D721Med (cell line): Measurements from ENCODE around the gene NCEH1.

ENCODE experiments used
- DNase-seq: peaks from one replicate; pipeline ENCODE4 v3.0.0; 2011; ENCODE audit warnings: low spot score; ENCODE audit not compliant: insufficient read length
- FAIRE-seq: peaks from 2 replicates; lab custom pipeline; 2011; peaks lifted over from hg19 to GRCh38; lab: Jason Lieb, UNC
- TF ChIP-seq, protein P1 (sequence below): IDR thresholded peaks from 2 replicates; pipeline ENCODE4 v1.5.1; 2012; ENCODE audit warnings: mild to moderate bottlenecking, control low read depth; ENCODE audit not compliant: insufficient read depth; ENCODE audit errors: missing control alignments

Gene NCEH1

DNA sequence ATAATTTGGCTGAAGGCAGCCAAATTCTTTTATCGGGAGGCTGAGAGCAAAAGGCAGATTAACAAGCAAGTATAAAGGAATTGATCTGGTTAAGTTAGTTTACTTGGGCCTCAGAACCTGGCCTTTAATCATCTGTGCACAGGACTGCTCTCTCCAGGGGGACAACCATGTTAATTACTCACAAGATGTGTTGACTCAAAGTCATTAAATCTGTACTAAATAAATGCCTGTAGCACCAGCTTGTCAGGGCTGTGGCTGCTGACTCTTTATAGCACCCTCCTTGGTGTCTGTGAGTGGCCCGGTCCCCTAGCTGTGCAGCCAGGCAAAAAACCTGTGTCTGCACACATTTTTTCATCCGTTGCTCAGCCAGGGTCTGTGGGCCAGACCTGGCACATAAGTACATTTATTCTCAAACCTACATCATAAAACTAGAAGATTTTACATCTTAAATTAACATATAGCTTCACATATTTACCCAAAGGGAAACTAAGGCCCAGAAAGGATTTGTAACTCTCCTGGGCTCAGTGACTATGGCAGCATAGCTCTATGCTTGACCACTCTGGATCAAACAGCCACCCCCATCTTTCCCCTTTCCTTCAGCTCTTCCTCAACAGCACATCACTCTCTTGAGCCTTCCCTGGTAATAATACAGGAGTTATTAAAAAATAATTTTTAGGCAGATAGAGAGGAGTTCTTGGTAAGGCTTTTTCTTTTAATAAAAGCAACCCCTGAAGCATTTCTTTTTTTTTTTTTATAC lies 51.4 kb downstream of the NCEH1 start:
- TF ChIP-seq, protein P1, sequence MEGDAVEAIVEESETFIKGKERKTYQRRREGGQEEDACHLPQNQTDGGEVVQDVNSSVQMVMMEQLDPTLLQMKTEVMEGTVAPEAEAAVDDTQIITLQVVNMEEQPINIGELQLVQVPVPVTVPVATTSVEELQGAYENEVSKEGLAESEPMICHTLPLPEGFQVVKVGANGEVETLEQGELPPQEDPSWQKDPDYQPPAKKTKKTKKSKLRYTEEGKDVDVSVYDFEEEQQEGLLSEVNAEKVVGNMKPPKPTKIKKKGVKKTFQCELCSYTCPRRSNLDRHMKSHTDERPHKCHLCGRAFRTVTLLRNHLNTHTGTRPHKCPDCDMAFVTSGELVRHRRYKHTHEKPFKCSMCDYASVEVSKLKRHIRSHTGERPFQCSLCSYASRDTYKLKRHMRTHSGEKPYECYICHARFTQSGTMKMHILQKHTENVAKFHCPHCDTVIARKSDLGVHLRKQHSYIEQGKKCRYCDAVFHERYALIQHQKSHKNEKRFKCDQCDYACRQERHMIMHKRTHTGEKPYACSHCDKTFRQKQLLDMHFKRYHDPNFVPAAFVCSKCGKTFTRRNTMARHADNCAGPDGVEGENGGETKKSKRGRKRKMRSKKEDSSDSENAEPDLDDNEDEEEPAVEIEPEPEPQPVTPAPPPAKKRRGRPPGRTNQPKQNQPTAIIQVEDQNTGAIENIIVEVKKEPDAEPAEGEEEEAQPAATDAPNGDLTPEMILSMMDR: no peak
- FAIRE-seq: no peak
- no peak for DNase-seq

DNA sequence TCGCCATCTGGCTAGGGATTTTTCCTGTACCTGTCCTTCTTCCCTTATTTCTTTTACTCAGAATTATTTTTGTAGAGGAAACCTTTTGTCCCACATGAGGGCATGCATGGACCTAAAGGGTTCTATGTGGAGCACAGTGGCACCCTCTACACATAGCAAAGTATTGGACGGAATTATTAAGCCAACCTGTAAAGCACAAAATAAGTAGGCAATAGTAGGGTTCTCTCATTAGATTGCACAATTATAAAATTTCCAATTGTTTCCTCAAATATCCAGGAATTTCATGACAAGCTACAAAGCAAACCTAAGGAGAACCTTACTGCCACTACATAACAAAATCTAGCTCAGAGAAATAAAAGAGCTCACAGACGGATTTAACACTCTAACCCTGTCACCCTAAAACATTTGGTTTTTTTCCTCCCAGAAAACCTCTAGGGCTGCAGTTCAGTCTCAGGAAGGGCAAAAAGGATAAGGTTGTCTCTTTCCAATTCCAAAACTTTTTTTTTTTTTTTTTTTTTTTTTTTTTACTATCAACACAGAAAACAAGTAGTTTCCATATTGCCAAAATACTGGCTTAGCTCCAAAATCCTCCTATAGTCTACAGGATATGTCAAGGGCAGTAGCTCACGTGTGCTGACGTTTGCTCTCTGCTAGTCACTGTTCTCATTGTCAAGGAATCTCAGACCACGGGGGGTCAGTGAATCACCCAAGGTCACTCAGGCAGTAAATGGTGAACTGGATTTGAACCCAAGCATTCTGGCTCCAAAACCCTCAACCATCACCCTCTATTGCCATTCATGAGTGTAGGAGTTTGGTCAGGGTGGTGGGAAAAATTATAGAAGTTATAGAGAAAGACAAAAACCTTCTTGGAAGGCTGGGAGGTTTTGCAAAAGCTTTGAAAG lies 52.3 kb downstream of the NCEH1 start:
- DNase-seq (no peak), FAIRE-seq (no peak)
- TF ChIP-seq, protein P1: no peak

DNA sequence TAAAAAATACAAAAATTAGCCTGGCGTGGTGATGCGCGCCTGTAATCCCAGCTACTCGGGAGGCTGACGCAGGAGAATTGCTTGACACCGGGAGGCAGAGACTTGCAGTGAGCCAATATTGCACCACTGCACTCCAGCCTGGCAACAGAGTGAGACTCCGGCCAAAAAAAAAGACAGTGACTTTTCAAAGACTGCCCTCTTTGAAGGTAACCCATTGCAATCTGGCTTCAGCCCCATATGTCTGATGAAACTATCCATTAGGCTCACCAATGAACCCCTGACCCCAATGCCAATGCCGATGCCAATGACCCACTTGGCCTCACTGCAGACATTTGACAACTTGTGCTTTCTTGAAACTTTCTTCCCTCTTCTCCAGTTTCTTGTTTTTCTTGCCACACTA lies 54.3 kb downstream of the NCEH1 start:
- no peak for FAIRE-seq

DNA sequence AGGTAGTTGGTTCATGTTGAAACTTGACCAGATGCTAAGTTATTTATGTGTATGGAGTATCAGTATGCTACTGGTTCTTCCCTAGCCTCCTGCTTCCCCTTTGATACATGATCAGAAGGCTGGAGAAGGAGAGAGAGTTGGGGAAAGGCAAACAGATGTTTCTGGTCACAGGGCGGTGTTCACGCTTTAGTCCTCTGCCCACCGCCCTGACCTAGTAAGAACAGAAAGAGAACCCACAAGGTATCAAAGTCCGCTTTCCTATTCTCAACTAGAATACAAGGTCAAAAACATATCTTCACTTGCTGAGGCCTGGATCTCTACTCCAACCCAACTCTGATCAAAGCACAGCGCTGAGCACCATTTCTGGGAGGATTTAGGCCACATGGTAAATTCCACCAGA lies 55.5 kb downstream of the NCEH1 start:
- DNase-seq (no peak), FAIRE-seq (no peak)
- TF ChIP-seq, protein P1: no peak

More for the DNA sequence above, 54.3 kb downstream of the NCEH1 start:
- DNase-seq: no peak
- TF ChIP-seq, protein P1: no peak

DNA sequence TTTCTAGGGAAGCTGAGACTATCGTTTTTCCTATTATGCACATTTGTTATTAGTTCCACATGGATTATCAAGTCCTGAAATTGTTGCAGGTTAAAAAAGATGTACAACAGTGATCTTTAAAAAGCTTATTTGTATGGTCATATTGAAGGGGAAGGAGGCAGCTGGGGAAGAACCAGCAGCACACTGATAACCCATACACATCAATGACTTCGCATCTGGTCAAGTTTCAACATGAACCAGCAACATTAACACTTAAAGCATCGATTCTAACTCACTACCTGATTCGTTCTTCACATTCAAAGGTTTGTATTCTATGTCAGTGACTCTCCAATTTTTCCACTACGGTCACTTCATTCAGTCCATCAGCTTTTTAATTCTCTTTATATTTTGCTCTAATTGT lies 56.4 kb downstream of the NCEH1 start:
- FAIRE-seq (no peak), DNase-seq (no peak)
- TF ChIP-seq, protein P1: no peak

DNA sequence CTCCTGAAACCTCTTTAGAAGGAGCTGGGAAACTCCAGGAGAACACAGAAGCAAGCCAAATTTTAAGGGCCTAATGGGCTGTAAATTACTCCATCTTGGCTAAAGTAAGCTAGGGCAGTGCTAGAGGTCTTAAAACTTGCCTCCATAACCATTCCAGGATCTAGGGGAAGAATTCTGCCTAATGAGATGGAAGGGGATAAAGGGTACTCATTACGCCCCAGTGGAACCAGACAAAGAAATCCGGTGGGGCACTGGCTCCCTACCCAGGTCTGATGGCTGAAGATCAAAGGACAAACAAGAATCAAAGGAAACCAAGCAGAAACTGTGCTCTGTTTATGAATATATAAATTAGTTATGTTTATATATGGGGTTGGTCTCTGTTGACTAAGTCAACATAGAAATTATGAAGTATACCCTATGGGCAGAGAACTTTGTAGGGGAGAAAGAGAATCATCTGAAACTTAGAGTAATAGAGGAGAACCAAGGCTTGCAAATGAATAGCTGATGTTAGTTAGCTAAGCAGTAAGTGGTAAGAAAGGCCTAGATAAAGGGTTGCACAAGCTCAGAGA lies 57.8 kb downstream of the NCEH1 start:
- TF ChIP-seq, protein P1: no peak
- no peak for FAIRE-seq
- DNase-seq: no peak
